H9 (cell line): ENCODE measurements around the gene ZNF184. TPM values are rescaled to one million over a fixed set of nuclear protein-coding genes. Genes with fewer than 3 reads are reported as not detected.

Experiments used
- DNase-seq: peaks from one replicate; pipeline ENCODE4 v3.0.0-alpha.2; 2017
- H2AFZ ChIP-seq: one replicate; pipeline ENCODE4 v1.6.1; 2013; ENCODE audit warnings: mild to moderate bottlenecking, low read length, control low read depth, moderate library complexity
- H2AK5ac ChIP-seq: 2 replicates; pipeline ENCODE4 v1.6.1; 2013; ENCODE audit warnings: low read length, control low read depth, mixed read lengths; ENCODE audit not compliant: insufficient read length
- H2BK120ac ChIP-seq: one replicate; pipeline ENCODE4 v1.6.1; 2013; ENCODE audit warnings: low read depth, mild to moderate bottlenecking, low read length, control low read depth, inconsistent platforms; ENCODE audit not compliant: poor library complexity, severe bottlenecking
- H2BK12ac ChIP-seq: 2 replicates; pipeline ENCODE4 v1.6.1; 2013; ENCODE audit warnings: low read length, control low read depth, mixed read lengths, low read depth; ENCODE audit not compliant: insufficient read length
- H2BK15ac ChIP-seq: 2 replicates; pipeline ENCODE4 v1.6.1; 2013; ENCODE audit warnings: low read depth, low read length, control low read depth
- H2BK20ac ChIP-seq: one replicate; pipeline ENCODE4 v1.6.1; 2013; ENCODE audit warnings: low read depth, mild to moderate bottlenecking, low read length, control low read depth, inconsistent platforms; ENCODE audit not compliant: poor library complexity, severe bottlenecking
- H2BK5ac ChIP-seq: 2 replicates; pipeline ENCODE4 v1.6.1; 2013; ENCODE audit warnings: low read length, control low read depth, mixed read lengths; ENCODE audit not compliant: insufficient read length
- H3K14ac ChIP-seq: 2 replicates; pipeline ENCODE4 v1.6.1; 2013; ENCODE audit warnings: low read length, control low read depth; ENCODE audit not compliant: insufficient read depth
- H3K18ac ChIP-seq: 2 replicates; pipeline ENCODE4 v1.6.1; 2013; ENCODE audit warnings: low read depth, mild to moderate bottlenecking, mixed read lengths, low read length, control low read depth; ENCODE audit not compliant: insufficient read length
- H3K23ac ChIP-seq: 2 replicates; pipeline ENCODE4 v1.6.1; 2013; ENCODE audit warnings: low read length, control low read depth, mixed read lengths, low read depth; ENCODE audit not compliant: insufficient read length
- H3K23me2 ChIP-seq: 2 replicates; pipeline ENCODE4 v1.6.1; 2013; ENCODE audit warnings: low read depth, mild to moderate bottlenecking, mixed read lengths, low read length, control low read depth; ENCODE audit not compliant: insufficient read length, poor library complexity, severe bottlenecking
- H3K27ac ChIP-seq: 2 replicates; pipeline ENCODE4 v1.5.1; 2013; ENCODE audit warnings: low read length, control low read depth, mixed read lengths, low read depth; ENCODE audit not compliant: insufficient read length
- H3K27me3 ChIP-seq: 2 replicates; pipeline ENCODE4 v1.6.1; 2013; ENCODE audit warnings: low read length, control low read depth, inconsistent platforms; ENCODE audit not compliant: insufficient read depth
- H3K4ac ChIP-seq: 2 replicates; pipeline ENCODE4 v1.6.1; 2013; ENCODE audit warnings: low read depth, mild to moderate bottlenecking, control low read depth, inconsistent platforms, low read length, moderate library complexity
- H3K4me1 ChIP-seq: 2 replicates; pipeline ENCODE4 v1.6.1; 2013; ENCODE audit warnings: low read length, control low read depth, inconsistent platforms; ENCODE audit not compliant: insufficient read depth
- H3K4me2 ChIP-seq: 2 replicates; pipeline ENCODE4 v1.6.1; 2013; ENCODE audit warnings: low read length, control low read depth, mixed read lengths; ENCODE audit not compliant: insufficient read length, insufficient read depth
- H3K56ac ChIP-seq: 2 replicates; pipeline ENCODE4 v1.6.1; 2013; ENCODE audit warnings: low read depth, mild to moderate bottlenecking, mixed read lengths, low read length, control low read depth; ENCODE audit not compliant: insufficient read length
- H3K79me1 ChIP-seq: 2 replicates; pipeline ENCODE4 v1.6.1; 2013; ENCODE audit warnings: low read depth, mild to moderate bottlenecking, moderate library complexity, low read length, control low read depth, inconsistent platforms; ENCODE audit not compliant: insufficient read depth, poor library complexity, severe bottlenecking
- H3K79me2 ChIP-seq: 2 replicates; pipeline ENCODE4 v1.6.1; 2013; ENCODE audit warnings: low read length, control low read depth, inconsistent platforms; ENCODE audit not compliant: insufficient read depth
- H3K9ac ChIP-seq: 2 replicates; pipeline ENCODE4 v1.6.1; 2013; ENCODE audit warnings: low read length, control low read depth, mixed read lengths; ENCODE audit not compliant: insufficient read length; ENCODE audit errors: extremely low read depth
- H3K9me3 ChIP-seq: one replicate; pipeline ENCODE4 v1.6.1; 2013; ENCODE audit warnings: low read depth, low read length, inconsistent platforms; ENCODE audit not compliant: control insufficient read depth
- H3T11ph ChIP-seq: one replicate; pipeline ENCODE4 v1.6.1; 2013; ENCODE audit warnings: mild to moderate bottlenecking, low read length, control low read depth, inconsistent platforms
- H4K20me1 ChIP-seq: one replicate; pipeline ENCODE4 v1.6.1; 2013; ENCODE audit not compliant: control insufficient read depth, insufficient read length, insufficient read depth
- H4K5ac ChIP-seq: 2 replicates; pipeline ENCODE4 v1.6.1; 2013; ENCODE audit warnings: low read depth, mild to moderate bottlenecking, mixed read lengths, low read length, control low read depth; ENCODE audit not compliant: insufficient read length
- H4K8ac ChIP-seq: replicated peaks from 2 replicates; pipeline ENCODE4 v1.6.1; 2013; ENCODE audit warnings: low read length, control low read depth, mixed read lengths, low read depth; ENCODE audit not compliant: insufficient read length
- H4K91ac ChIP-seq: 2 replicates; pipeline ENCODE4 v1.6.1; 2013; ENCODE audit warnings: low read depth, mild to moderate bottlenecking, moderate library complexity, mixed read lengths, low read length, control low read depth; ENCODE audit not compliant: insufficient read length
- H3K27ac Mint-ChIP-seq, 3 experiments: 2 replicates in 2 of 3; 3 replicates in 1 of 3; pipeline ENCODE4 v1.8.0; 2020 to 2021; ENCODE audit warnings: mixed read lengths in 3 of 3, mild to moderate bottlenecking in 1 of 3, moderate library complexity in 1 of 3
- H3K27me3 Mint-ChIP-seq: 2 replicates; pipeline ENCODE4 v1.8.0; 2021; ENCODE audit warnings: low read depth, mild to moderate bottlenecking, moderate library complexity, mixed read lengths
- H3K36me3 Mint-ChIP-seq, 3 experiments: 2 replicates in 2 of 3; 3 replicates in 1 of 3; pipeline ENCODE4 v1.8.0; 2020 to 2021; ENCODE audit warnings: low read depth in 3 of 3, mixed read lengths in 3 of 3; ENCODE audit not compliant: insufficient read depth in 1 of 3
- H3K4me1 Mint-ChIP-seq, 2 experiments: 2 replicates each; pipeline ENCODE4 v1.8.0; 2020; ENCODE audit warnings: mixed read lengths in 2 of 2
- H3K4me3 Mint-ChIP-seq, 2 experiments: 2 replicates in 1 of 2; 3 replicates in 1 of 2; pipeline ENCODE4 v1.8.0; 2020 to 2021; ENCODE audit warnings: mild to moderate bottlenecking in 2 of 2, mixed read lengths in 2 of 2, moderate library complexity in 1 of 2
- H3K9me3 Mint-ChIP-seq, 2 experiments: 2 replicates in 1 of 2; 3 replicates in 1 of 2; pipeline ENCODE4 v1.8.0; 2020; ENCODE audit warnings: mild to moderate bottlenecking in 2 of 2, mixed read lengths in 2 of 2, moderate library complexity in 1 of 2
- WGBS: extraction: QIAGEN DNeasy Blood & Tissue Kit; methylation state at CpG from one replicate; pipeline ENCODE4 v1.1.7; 2013; ENCODE audit warnings: missing lambda C conversion rate, low lambda C conversion rate, mixed read lengths; ENCODE audit not compliant: insufficient read length; ENCODE audit errors: extremely low coverage; 5-methylcytosine and 5-hydroxymethylcytosine counted together
- total RNA-seq: library from RNA; stranded (reverse); gene quantifications from 2 replicates; pipeline ENCODE4 v1.2.1, GENCODE V29; 2021
- TF ChIP-seq, protein P1 (sequence below): fragments of 200-600 bp; sonication (generic); conservative IDR thresholded peaks from 3 replicates; pipeline ENCODE4 v1.8.0; 2021; ENCODE audit warnings: antibody characterized with exemption, mild to moderate bottlenecking

ZNF184 gene
- total RNA-seq, 1 experiment from 2014 or later, result 6.3 TPM

DNA sequence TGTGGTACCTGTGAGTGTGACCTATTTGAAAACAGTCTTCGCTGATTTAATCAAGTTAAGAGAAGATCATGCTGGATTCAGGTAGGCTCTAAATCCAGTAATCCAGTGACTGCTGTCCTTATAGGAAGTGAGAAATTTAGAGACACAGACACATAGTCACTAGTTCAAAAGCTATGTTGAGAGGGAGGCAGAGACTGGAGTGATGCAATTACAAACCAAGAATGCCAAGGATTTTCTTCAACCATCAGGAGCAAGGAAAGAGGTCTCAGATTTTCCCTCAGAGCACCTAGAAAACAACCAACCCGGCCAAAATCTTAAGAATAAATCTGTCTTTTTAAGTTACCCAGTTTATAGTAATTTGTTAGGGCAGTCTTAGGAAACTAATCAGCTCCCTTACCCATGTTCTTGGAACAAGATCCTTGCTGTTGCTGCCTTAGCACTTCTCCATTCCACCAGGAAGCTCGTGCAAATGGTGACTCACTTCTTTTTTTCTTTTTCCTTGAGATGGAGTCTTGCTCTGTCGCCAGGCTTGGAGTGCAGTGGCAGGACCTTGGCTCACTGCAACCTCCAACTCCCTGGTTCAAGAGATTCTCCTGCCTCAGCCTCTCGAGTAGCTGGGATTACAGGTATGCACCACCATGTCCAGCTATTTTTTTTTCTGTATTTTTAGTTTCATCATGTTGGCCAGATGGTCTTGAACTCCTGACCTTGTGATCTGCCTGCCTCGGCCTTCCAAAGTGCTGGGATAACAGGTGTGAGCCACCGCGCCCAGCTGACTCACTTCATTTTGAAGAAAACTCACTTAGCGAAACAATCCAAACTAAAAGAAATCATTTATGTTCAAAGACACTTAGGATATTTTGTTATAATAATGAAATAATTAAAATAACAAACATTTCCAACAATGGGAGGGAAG is 34.4 kb upstream of the ZNF184 start:
- Histone ChIP-seq H2AFZ (no peak overlapping the region), H3K56ac (no peak overlapping the region), H2AK5ac (no peak overlapping the region), H3K79me2 (no peaks in the 10 kb centered on the region), H4K5ac (no peak overlapping the region), H2BK120ac (no peak overlapping the region), H4K91ac (no peak overlapping the region), H2BK12ac (no peak overlapping the region), H2BK15ac (no peak overlapping the region), H3K4me1 (no peaks in the 10 kb centered on the region), H4K8ac (no peak overlapping the region), H3K27ac (no peak overlapping the region), H2BK20ac (no peak overlapping the region), H3K18ac (no peak overlapping the region), H3K4me2 (peak overlapping the region; percentile 41), H3K4ac (no peak overlapping the region), H3K27me3 (no peaks in the 10 kb centered on the region), H3K9me3 (no peaks in the 10 kb centered on the region), H3K23ac (no peak overlapping the region), H3K14ac (no peak overlapping the region), H3K9ac (no peak overlapping the region), H3T11ph (no peak overlapping the region), H4K20me1 (no peaks in the 10 kb centered on the region), H3K79me1 (no peaks in the 10 kb centered on the region), H3K23me2 (peaks cover 4% of the 10 kb centered on the region), H2BK5ac (no peak overlapping the region)
- peaks cover 5% of the 10 kb centered on the region for H3K27me3 Mint-ChIP-seq
- H3K36me3 Mint-ChIP-seq, result no peaks in the 10 kb centered on the region
- H3K9me3 Mint-ChIP-seq, result no peaks in the 10 kb centered on the region; a peak in 2 of 5 replicates
- WGBS, result no CpG with 5 or more reads among the region's 9 CpGs
- peaks cover 21 to 24% of the 10 kb centered on the region in 2 experiments for H3K4me1 Mint-ChIP-seq
- TF ChIP-seq, protein P1, sequence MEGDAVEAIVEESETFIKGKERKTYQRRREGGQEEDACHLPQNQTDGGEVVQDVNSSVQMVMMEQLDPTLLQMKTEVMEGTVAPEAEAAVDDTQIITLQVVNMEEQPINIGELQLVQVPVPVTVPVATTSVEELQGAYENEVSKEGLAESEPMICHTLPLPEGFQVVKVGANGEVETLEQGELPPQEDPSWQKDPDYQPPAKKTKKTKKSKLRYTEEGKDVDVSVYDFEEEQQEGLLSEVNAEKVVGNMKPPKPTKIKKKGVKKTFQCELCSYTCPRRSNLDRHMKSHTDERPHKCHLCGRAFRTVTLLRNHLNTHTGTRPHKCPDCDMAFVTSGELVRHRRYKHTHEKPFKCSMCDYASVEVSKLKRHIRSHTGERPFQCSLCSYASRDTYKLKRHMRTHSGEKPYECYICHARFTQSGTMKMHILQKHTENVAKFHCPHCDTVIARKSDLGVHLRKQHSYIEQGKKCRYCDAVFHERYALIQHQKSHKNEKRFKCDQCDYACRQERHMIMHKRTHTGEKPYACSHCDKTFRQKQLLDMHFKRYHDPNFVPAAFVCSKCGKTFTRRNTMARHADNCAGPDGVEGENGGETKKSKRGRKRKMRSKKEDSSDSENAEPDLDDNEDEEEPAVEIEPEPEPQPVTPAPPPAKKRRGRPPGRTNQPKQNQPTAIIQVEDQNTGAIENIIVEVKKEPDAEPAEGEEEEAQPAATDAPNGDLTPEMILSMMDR, result no peak
- DNase-seq, result no peak
- no peak overlapping the region; a peak in 1 of 5 replicates for H3K4me3 Mint-ChIP-seq
- H3K27ac Mint-ChIP-seq, result no peak overlapping the region
